ENCODE results near the gene TMCC3.

DNA sequence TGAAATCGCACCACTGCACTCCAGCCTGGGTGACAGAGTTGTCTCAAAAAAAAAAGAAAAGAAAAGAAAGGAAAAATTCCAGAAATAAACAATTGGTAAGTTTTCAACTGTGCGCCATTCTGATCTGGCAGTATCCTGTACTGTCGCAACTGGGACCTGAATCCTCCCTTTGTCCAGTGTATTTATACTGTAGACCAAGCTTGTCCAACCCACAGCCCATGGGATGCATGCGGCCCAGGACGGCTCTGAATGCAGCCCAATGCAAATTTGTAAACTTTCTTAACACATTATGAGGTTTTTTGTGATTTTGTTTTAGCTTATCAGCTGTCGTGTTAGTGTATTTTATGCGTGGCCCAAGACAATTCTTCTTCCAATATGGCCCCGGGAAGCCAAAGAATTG lies 84.7 kb downstream of the TMCC3 start:
- TF ChIP-seq PTBP1 (IDR thresholded peaks at IDR 0.05; ENCODE audit: low read depth, low read length) (no peak), ZNF347 (CRISPR knock-in tag; IDR thresholded peaks at IDR 0.05; ENCODE audit: low read depth) (no peak), EP400 (IDR thresholded peaks at IDR 0.05) (no peak), SMC3 (conservative IDR thresholded peaks at IDR 0.05; ENCODE audit: insufficient read depth, low read depth, low read length) (no peak), ARID1B (IDR thresholded peaks at IDR 0.05) (no peak)
- TF ChIP-seq, protein P1, sequence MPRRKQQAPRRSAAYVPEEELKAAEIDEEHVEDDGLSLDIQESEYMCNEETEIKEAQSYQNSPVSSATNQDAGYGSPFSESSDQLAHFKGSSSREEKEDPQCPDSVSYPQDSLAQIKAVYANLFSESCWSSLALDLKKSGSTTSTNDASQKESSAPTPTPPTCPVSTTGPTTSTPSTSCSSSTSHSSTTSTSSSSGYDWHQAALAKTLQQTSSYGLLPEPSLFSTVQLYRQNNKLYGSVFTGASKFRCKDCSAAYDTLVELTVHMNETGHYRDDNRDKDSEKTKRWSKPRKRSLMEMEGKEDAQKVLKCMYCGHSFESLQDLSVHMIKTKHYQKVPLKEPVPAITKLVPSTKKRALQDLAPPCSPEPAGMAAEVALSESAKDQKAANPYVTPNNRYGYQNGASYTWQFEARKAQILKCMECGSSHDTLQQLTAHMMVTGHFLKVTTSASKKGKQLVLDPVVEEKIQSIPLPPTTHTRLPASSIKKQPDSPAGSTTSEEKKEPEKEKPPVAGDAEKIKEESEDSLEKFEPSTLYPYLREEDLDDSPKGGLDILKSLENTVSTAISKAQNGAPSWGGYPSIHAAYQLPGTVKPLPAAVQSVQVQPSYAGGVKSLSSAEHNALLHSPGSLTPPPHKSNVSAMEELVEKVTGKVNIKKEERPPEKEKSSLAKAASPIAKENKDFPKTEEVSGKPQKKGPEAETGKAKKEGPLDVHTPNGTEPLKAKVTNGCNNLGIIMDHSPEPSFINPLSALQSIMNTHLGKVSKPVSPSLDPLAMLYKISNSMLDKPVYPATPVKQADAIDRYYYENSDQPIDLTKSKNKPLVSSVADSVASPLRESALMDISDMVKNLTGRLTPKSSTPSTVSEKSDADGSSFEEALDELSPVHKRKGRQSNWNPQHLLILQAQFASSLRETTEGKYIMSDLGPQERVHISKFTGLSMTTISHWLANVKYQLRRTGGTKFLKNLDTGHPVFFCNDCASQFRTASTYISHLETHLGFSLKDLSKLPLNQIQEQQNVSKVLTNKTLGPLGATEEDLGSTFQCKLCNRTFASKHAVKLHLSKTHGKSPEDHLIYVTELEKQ (CRISPR knock-in tag; IDR thresholded peaks at IDR 0.05), result no peak
- TF ChIP-seq, protein P2, sequence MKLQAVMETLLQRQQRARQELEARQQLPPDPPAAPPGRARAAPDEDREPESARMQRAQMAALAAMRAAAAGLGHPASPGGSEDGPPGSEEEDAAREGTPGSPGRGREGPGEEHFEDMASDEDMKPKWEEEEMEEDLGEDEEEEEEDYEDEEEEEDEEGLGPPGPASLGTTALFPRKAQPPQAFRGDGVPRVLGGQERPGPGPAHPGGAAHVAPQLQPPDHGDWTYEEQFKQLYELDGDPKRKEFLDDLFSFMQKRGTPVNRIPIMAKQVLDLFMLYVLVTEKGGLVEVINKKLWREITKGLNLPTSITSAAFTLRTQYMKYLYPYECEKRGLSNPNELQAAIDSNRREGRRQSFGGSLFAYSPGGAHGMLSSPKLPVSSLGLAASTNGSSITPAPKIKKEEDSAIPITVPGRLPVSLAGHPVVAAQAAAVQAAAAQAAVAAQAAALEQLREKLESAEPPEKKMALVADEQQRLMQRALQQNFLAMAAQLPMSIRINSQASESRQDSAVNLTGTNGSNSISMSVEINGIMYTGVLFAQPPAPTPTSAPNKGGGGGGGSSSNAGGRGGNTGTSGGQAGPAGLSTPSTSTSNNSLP (IDR thresholded peaks at IDR 0.05; ENCODE audit: borderline replicate concordance, low read depth, low read length), result no peak
- TF ChIP-seq, protein P3, sequence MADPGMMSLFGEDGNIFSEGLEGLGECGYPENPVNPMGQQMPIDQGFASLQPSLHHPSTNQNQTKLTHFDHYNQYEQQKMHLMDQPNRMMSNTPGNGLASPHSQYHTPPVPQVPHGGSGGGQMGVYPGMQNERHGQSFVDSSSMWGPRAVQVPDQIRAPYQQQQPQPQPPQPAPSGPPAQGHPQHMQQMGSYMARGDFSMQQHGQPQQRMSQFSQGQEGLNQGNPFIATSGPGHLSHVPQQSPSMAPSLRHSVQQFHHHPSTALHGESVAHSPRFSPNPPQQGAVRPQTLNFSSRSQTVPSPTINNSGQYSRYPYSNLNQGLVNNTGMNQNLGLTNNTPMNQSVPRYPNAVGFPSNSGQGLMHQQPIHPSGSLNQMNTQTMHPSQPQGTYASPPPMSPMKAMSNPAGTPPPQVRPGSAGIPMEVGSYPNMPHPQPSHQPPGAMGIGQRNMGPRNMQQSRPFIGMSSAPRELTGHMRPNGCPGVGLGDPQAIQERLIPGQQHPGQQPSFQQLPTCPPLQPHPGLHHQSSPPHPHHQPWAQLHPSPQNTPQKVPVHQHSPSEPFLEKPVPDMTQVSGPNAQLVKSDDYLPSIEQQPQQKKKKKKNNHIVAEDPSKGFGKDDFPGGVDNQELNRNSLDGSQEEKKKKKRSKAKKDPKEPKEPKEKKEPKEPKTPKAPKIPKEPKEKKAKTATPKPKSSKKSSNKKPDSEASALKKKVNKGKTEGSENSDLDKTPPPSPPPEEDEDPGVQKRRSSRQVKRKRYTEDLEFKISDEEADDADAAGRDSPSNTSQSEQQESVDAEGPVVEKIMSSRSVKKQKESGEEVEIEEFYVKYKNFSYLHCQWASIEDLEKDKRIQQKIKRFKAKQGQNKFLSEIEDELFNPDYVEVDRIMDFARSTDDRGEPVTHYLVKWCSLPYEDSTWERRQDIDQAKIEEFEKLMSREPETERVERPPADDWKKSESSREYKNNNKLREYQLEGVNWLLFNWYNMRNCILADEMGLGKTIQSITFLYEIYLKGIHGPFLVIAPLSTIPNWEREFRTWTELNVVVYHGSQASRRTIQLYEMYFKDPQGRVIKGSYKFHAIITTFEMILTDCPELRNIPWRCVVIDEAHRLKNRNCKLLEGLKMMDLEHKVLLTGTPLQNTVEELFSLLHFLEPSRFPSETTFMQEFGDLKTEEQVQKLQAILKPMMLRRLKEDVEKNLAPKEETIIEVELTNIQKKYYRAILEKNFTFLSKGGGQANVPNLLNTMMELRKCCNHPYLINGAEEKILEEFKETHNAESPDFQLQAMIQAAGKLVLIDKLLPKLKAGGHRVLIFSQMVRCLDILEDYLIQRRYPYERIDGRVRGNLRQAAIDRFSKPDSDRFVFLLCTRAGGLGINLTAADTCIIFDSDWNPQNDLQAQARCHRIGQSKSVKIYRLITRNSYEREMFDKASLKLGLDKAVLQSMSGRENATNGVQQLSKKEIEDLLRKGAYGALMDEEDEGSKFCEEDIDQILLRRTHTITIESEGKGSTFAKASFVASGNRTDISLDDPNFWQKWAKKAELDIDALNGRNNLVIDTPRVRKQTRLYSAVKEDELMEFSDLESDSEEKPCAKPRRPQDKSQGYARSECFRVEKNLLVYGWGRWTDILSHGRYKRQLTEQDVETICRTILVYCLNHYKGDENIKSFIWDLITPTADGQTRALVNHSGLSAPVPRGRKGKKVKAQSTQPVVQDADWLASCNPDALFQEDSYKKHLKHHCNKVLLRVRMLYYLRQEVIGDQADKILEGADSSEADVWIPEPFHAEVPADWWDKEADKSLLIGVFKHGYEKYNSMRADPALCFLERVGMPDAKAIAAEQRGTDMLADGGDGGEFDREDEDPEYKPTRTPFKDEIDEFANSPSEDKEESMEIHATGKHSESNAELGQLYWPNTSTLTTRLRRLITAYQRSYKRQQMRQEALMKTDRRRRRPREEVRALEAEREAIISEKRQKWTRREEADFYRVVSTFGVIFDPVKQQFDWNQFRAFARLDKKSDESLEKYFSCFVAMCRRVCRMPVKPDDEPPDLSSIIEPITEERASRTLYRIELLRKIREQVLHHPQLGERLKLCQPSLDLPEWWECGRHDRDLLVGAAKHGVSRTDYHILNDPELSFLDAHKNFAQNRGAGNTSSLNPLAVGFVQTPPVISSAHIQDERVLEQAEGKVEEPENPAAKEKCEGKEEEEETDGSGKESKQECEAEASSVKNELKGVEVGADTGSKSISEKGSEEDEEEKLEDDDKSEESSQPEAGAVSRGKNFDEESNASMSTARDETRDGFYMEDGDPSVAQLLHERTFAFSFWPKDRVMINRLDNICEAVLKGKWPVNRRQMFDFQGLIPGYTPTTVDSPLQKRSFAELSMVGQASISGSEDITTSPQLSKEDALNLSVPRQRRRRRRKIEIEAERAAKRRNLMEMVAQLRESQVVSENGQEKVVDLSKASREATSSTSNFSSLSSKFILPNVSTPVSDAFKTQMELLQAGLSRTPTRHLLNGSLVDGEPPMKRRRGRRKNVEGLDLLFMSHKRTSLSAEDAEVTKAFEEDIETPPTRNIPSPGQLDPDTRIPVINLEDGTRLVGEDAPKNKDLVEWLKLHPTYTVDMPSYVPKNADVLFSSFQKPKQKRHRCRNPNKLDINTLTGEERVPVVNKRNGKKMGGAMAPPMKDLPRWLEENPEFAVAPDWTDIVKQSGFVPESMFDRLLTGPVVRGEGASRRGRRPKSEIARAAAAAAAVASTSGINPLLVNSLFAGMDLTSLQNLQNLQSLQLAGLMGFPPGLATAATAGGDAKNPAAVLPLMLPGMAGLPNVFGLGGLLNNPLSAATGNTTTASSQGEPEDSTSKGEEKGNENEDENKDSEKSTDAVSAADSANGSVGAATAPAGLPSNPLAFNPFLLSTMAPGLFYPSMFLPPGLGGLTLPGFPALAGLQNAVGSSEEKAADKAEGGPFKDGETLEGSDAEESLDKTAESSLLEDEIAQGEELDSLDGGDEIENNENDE (IDR thresholded peaks at IDR 0.05; ENCODE audit: low read depth, low read length), result no peak
- TF ChIP-seq, protein P4, sequence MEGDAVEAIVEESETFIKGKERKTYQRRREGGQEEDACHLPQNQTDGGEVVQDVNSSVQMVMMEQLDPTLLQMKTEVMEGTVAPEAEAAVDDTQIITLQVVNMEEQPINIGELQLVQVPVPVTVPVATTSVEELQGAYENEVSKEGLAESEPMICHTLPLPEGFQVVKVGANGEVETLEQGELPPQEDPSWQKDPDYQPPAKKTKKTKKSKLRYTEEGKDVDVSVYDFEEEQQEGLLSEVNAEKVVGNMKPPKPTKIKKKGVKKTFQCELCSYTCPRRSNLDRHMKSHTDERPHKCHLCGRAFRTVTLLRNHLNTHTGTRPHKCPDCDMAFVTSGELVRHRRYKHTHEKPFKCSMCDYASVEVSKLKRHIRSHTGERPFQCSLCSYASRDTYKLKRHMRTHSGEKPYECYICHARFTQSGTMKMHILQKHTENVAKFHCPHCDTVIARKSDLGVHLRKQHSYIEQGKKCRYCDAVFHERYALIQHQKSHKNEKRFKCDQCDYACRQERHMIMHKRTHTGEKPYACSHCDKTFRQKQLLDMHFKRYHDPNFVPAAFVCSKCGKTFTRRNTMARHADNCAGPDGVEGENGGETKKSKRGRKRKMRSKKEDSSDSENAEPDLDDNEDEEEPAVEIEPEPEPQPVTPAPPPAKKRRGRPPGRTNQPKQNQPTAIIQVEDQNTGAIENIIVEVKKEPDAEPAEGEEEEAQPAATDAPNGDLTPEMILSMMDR (IDR thresholded peaks at IDR 0.05 in 2 of 3, conservative IDR thresholded peaks at IDR 0.05 in 1 of 3; ENCODE audit: insufficient read depth in 2 of 3, low read depth in 1 of 3, low read length in 3 of 3), result no peak

All from K562 (cell line).